COR-L47 (cell line): ENCODE results near the gene PRG2.
"Not testable (repeated sequence)": the region's sequence is repeated elsewhere in the genome, so short reads cannot be mapped to it uniquely, and the experiment has no call there.

Source experiments
- DNase-seq: peaks from one replicate; lab custom pipeline; 2025; lab: John Stamatoyannopoulos, UW

The PRG2 gene

DNA sequence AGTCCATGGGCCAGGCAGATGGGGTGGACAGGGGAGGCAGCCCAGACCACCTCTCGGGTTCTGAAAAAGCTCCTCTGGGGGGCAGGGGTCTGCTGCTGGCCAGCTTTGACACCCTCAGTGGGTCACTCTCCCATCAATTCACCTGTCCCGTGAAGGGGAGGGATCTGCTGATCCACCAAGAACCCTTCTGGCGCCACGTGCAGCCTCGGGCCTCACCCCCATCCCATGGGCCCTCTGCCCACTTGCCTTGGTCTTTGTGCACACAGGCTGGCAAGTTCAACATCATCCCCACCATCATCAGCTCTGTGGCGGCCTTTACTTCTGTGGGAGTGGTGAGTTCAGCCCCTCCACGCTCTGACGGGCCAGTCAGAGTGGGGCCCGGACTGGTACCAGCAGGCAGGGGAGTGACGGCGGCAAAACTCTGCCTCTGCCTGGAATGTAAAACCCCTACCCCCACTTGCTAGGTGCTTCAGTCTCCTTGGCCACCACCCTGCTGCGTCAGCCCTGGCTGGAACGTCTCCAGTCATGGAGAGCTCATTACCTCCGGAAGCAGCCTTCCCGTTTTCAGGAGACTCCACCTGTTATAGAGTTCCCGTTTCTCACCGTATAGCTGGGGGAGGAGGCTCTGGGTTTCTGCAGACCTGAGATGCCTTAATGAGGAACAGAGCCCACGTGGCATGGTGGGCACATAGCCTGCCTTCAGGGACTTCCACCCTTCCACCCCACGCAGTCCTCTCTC lies 22.2 kb downstream of the PRG2 start:
- no peak for DNase-seq

DNA sequence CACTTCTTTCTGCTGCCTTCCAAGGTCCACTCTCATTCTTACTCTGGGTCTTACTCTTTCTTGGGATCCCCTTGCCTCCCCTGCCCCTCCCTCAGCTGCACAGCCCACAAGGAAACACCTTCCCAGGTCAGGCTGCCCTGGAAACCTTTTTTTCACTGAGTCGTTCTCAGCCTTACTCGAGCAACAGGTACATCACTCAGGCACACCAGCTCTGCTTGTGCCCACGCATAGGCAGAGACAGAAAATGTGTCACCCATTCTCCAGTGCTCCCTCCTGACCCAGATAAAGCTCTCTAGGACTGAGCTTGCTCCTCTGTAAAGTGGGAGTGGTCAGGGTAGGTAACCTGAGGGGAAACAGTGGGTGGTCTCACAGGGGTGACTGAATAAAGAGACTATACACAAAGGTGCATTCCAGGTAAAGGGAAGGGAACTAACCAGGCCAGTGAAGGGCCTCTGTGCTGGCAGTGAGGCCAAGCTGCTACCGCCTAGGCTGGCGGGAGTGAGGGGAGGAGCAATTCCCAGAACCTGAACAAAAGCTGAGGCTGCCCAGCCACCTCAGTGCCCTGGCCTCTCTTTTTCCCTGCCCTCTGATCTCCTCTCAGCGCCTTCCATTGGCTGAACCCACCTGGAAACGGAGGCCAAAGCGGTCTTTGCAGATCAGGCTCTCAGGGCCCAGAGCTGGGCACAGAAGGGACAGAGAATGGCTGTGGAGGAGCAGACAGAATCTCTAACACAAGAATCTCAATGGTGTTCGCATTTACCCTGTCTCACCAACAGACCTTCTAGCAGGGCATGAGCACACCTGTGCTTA lies 25.4 kb downstream of the PRG2 start:
- no peak for DNase-seq

DNA sequence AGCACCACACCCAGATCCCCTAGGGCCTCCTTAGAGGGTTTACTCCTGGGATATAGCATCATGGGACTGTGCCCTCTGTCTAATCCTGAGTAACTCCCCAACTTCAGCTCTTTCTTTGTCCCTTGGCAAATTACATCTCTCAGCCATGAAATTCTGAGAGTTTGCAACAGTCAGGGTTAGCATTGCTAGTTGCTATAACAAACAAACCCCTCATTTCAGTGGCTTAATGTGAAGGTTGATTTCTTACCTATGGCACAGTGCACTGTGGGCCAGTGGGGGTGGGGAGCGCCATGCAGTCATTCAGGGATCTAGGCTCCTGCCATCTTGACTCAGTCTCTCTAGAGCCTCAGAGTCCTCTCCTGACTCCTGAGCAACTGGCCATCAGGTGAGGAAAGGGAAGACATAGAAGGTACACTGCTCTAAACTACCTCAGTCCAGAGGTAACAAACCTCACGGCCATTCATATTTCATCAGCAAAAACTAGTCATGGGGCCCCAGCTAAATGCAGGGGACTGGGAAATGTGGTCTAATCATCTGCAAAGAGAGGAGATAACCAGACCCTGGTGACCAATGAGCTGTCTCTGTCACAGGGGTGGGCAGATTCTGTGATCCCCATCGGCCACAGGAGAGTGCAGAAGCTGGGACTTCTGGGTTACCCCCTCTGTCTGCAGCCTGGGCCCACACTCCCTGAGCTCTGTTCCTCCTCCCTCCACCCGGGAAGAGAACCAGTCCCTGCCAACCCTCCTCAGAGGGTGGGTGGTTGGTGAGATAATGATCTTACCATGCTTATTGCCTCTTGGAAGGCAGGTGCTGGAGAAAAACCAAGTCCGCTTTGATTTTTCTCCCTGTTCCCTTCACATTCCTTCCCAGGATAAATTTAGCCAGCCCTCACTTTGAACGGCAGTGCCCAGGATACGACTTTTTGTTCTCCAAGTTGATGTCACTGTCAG lies 27.0 kb downstream of the PRG2 start:
- DNase-seq, result no peak

DNA sequence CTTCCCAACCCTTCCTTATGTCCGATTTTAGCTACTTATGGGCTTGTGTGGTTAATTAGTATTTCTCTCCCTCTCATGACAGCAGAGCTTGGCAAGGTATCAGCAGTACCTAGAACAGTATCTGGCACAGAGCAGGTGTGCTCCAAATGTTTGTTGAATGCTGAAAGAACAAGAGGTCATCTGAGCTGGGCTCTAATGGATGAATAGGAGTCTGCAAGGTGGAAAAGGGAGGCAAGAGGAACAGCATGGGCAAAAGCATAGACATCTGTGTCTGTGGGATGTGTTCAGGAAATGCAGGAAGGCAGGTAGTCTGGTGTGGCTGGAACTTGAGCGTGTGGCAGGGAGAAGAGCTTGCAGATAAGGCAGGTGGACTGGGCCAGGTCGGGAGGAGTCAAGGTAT lies 28.5 kb downstream of the PRG2 start:
- no peak for DNase-seq

DNA sequence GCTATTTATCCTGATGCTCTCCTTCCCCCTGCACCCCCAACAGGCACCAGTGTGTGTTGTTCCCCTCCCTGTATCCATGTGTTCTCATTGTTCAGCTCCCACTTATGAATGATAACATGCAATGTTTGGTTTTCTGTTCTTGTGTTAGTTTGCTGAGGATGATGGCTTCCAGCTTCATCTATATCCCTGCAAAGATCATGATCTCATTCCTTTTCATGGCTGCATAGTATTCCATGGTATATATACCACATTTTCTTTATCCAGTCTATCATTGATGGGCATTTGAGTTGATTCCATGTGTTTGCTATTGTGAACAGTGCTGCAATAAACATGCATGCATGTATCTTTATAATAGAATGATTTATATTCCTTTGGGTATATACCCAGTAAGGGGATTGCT lies 29.0 kb downstream of the PRG2 start:
- not testable (repeated sequence) for DNase-seq

- DNase-seq, result no peak
Measured at GRCh38 chr11:57360991-57361390, 29.5 kb downstream of the PRG2 start.

- DNase-seq, result no peak
Measured at GRCh38 chr11:57359896-57360690, 30.4 kb downstream of the PRG2 start.

DNA sequence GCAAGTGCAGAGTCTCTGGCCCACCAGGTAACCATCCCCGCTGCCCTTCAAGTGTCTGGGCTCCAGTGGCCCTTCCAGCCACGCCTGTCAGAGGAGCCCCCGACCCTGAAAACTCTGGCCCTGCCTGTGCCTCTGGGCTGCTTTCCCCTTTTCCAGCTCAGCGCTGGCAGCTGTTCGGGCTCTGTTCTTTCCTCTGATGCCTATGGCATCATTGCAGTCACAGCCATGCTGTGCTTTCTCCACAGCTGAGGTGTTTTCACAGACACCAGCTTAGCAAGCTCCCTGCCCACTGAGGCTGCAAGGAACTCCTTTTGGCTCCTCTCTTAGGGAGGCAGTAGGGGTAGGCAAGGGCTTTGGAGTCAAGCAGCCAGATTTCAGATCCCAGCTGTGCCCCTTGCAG lies 31.1 kb downstream of the PRG2 start:
- DNase-seq, result no peak

- no peak for DNase-seq
Measured at GRCh38 chr11:57358991-57359390, 31.5 kb downstream of the PRG2 start.

DNA sequence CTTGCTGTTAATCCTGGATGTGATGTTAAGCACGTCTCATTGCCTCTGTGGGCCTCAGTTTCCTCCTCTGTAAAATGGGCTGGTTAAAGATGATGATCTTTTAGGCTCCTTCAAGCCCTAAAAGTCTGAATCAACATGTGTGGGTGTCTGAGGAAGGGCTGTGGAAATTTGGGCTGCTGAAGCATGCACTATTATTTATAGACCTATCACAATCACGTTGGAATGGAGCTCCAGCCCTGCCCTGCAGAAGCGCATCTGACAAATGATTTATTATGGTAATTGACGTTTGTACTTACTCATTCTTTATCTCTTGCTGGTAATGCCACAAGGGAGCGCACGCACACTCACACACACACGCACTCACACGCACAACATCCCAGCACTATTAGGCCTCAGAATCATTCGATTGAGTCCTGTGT lies 31.9 kb downstream of the PRG2 start:
- no peak for DNase-seq

- no peak for DNase-seq
Measured at GRCh38 chr11:57357856-57358255, 32.6 kb downstream of the PRG2 start.

GRCh38 chr11:57357310-57357709 lies 33.1 kb downstream of the PRG2 start:
- DNase-seq, result no peak

DNA sequence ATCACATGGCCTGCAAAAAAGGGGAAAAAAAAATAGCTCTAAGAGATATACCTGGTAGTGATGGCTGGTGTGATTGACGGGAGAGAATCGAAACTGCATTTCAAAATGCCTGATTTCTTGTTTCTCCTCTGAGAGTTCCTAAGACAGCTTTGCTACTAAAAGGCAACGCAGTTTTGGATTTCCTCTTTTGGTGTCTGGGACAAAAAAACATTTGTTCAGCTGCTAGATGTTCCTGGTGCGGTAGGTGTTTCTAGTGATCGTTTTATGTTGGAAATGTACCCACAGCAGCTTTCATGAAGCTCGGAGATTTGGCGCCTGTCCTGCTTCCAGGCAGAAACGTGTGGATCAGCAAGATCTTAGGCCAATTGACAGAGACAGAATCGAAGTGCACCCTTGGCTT lies 34.2 kb downstream of the PRG2 start:
- no peak for DNase-seq

GRCh38 chr11:57354699-57355098 lies 35.8 kb downstream of the PRG2 start:
- DNase-seq, result no peak

- no peak for DNase-seq
Measured at GRCh38 chr11:57353852-57354251, 36.6 kb downstream of the PRG2 start.

DNA sequence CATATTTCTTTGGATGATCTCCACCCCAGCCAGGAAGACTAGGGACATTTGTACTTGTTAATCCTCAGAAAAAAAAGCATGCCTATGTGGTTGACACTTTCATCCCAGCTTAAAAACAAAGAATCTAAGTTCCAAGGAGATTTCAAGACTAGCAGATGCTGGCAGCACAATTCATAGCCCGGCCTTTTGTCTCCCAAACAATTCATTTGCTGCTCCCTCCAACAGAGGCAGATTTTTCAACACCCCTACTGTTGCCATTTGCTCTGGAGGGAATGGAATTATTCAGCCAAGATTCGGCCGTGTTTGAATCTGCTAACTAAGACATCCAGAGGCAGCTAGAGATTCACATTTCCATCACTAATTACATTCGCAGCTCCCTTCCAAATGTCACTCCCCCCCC lies 37.0 kb downstream of the PRG2 start:
- DNase-seq, result no peak

DNA sequence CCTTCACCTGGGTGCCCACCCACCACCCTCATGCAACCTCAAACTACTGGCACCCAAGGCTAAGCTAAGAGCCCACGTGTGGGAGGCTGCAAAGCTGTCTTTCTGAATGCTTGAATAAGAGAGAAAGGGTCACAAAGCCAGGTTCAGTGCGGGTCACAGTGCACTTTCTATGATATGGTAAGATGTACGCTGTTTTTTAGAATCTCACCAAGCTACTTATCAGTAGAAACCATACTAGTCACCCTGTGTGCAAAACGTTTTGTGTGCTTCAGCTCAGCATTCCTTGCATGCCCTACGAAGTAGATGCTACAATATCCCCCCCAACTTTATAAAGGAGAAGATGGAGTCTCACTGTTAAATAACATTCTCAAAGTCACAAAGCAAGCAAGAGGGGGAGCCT lies 37.4 kb downstream of the PRG2 start:
- DNase-seq, result no peak

DNA sequence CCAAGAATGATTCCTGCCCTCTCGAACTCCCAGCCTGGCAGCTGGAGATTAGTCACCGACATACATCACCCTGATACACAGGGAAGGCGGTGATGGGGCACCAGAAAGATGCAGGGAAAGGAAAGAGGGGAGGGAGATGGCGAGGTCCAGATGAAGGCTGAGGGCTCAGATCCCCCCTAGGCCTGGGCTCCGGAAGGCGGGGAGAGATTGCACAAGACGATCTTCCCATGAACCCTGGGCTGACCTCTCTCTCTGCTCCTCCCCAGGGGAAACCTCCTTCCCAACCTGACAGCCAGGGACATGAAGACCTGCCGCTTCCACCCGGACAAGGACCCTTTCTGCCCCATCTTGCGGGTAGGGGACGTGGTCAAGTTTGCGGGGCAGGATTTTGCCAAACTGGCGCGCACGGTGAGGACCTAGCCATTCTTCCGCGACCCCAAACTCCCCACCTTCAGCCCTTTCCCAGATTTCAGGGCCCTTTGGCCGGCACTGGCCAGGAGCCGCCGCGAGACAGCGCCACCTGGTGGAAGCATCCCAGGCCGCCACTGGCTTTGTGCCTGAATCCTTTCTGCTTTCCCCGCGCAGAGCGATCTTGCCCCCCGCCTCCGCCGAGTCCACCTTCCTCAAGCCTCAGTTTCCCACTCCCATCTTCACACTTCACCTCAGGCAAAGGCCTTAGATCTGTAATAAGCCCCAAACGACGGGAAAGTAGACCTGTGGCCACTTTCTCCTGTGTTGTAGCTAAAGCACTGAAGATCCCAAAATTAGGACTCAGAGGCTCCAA lies 40.8 kb downstream of the PRG2 start:
- DNase-seq, result peak; percentile 25

DNA sequence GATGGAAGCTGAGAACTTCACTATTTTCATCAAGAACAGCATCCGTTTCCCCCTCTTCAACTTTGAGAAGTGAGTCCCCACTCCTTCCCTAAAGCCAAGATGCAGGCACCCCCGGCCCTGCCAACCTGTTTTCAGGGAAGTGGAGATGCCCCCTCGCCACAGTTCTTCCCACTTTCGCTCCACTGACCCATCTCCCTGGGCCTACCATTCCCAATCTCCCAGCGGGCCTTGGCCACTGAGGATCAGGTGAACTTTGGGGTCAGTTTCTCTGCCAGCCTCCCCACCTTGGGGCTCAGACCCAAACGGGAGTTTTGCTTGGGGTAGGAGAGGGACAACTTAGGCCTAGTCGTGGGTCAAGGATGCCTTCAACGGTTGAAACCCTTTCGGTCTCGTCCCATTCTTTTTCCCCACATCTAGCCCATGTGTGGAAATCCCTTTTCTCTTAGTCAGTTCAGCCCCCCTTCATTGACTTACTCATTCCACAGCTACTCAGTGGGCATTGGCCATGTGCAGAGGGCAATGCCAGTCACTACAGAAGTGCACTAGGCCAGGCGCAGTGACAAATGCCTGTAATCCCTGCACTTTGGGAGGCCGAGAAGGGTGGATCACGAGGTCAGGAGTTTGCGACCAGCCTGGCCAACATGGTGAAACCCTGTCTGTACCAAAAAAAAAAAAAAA lies 41.7 kb downstream of the PRG2 start:
- DNase-seq, result no peak

DNA sequence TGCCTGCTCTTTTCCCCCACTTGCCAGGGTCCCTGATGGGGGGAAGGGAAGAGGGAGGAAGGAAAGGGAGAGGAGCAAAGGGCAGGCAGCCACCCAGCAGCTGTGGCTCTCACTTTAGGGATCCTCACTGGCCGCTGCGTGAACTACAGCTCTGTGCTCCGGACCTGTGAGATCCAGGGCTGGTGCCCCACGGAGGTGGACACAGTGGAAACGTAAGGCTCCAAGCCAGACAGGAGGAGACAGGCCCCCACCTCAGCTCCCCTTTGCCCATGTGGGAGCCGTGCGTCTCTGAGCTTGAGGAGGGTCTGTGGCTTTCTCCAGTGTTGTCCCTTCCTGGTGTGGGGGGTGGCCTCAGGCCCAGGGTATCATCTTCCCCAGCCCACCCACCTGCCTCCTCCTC lies 42.4 kb downstream of the PRG2 start:
- DNase-seq, result no peak
